OCI-LY1 (cell line): ENCODE measurements around the gene RIPPLY2.

ENCODE experiments used
- H2AFZ ChIP-seq: fragments of 200-600 bp; sonication (generic), shearing (Covaris generic); 2 replicates; pipeline ENCODE4 v1.6.0; 2014; ENCODE audit warnings: antibody characterized with exemption, mild to moderate bottlenecking, low read length
- H3F3A ChIP-seq: fragments of 200-600 bp; sonication (generic), shearing (Covaris generic); 2 replicates; pipeline ENCODE4 v1.6.0; 2014; ENCODE audit warnings: mild to moderate bottlenecking, antibody characterized with exemption, low read length, moderate library complexity; ENCODE audit not compliant: insufficient read depth
- H3K27ac ChIP-seq: fragments of 200-600 bp; sonication (generic); 2 replicates; pipeline ENCODE4 v1.5.1; 2014; ENCODE audit warnings: low read length, mixed run types, mild to moderate bottlenecking, low read depth; ENCODE audit not compliant: poor library complexity, severe bottlenecking
- H3K27me3 ChIP-seq: fragments of 200-600 bp; sonication (generic); 2 replicates; pipeline ENCODE4 v1.6.0; 2014; ENCODE audit warnings: antibody characterized with exemption, mild to moderate bottlenecking, low read length, moderate library complexity; ENCODE audit not compliant: insufficient read depth
- H3K36me3 ChIP-seq: fragments of 200-600 bp; sonication (generic); 2 replicates; pipeline ENCODE4 v1.6.1; 2014; ENCODE audit warnings: mild to moderate bottlenecking, antibody characterized with exemption, low read length, moderate library complexity, mixed read lengths; ENCODE audit not compliant: insufficient read depth
- H3K4me1 ChIP-seq: fragments of 200-600 bp; sonication (generic); 2 replicates; pipeline ENCODE4 v1.5.1; 2014; ENCODE audit warnings: mild to moderate bottlenecking, low read length, moderate library complexity; ENCODE audit not compliant: insufficient read depth, severe bottlenecking
- H3K4me2 ChIP-seq: fragments of 200-600 bp; sonication (generic), shearing (Covaris generic); 2 replicates; pipeline ENCODE4 v1.6.1; 2014; ENCODE audit warnings: low read length
- H3K4me3 ChIP-seq: fragments of 200-600 bp; sonication (generic); 2 replicates; pipeline ENCODE4 v1.5.1; 2014; ENCODE audit warnings: low read length, low read depth, mild to moderate bottlenecking, mixed read lengths; ENCODE audit not compliant: poor library complexity, severe bottlenecking
- H3K79me2 ChIP-seq: fragments of 200-600 bp; shearing (Covaris generic); 2 replicates; pipeline ENCODE4 v1.6.1; 2016; ENCODE audit warnings: mixed run types, low read length, mixed read lengths; ENCODE audit not compliant: insufficient read depth
- H3K9ac ChIP-seq: fragments of 200-600 bp; sonication (generic), shearing (Covaris generic); 2 replicates; pipeline ENCODE4 v1.6.1; 2014; ENCODE audit warnings: mild to moderate bottlenecking, low read length, mixed read lengths
- H3K9me2 ChIP-seq: fragments of 200-600 bp; sonication (generic), shearing (Covaris generic); 2 replicates; pipeline ENCODE4 v1.6.1; 2014; ENCODE audit warnings: low read depth, mild to moderate bottlenecking, low read length, mixed read lengths
- H3K9me3 ChIP-seq: fragments of 200-600 bp; shearing (Covaris generic); 2 replicates; pipeline ENCODE4 v1.6.1; 2014; ENCODE audit warnings: low read length, mixed read lengths
- H4K20me1 ChIP-seq: fragments of 200-600 bp; sonication (generic), shearing (Covaris generic); 2 replicates; pipeline ENCODE4 v1.6.0; 2016; ENCODE audit warnings: mild to moderate bottlenecking, low read length; ENCODE audit not compliant: insufficient read depth
- EZH2 ChIP-seq: fragments of 200-600 bp; sonication (generic), shearing (Covaris generic); IDR thresholded peaks from 2 replicates; pipeline ENCODE4 v1.8.0; 2017; ENCODE audit warnings: borderline replicate concordance, mixed run types, mild to moderate bottlenecking, antibody characterized with exemption, low read length, moderate library complexity, mixed read lengths
- TF ChIP-seq, protein P1 (sequence below): fragments of 200-600 bp; sonication (generic), shearing (Covaris generic); IDR thresholded peaks from 2 replicates; pipeline ENCODE4 v1.5.1; 2017; ENCODE audit warnings: mild to moderate bottlenecking, antibody characterized with exemption, low read length, moderate library complexity, mixed read lengths

Gene RIPPLY2

DNA sequence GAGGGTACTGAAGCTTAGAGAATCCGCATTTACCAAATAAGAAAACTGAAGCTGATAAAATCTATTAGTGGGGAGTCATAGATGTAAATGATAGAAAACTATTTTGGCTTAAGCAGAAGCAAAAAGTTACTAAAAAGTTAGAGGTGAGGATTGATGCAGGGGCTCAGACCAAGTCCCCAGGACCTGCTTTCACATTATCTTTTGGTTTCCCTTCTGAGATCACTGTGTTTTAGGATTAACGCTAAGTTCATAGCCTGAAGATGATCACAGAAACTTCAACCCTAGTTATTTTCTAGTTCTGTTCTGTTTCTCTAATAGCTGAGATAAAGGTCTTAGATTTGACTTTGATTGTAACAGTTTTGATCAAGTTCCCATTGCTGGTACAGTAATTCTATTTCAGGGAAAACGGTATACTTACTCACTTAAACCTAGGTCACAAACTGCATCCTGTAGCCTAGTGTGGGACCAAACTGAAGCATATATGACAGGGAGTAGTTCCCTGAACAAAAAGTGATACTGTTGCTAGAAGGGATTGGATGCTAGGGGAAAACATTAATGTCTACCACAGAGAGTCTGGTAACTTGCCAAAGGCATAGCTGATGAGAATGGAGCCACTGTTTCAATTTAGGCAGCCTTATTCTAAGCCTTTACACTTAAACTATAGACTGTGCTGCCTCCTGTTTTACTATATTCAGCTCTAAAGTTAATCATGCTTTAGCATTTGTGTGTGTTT is 19.4 kb downstream of the RIPPLY2 start:
- no peaks in the 10 kb centered on the region for H3K9me2 ChIP-seq
- no peaks in the 10 kb centered on the region for H4K20me1 ChIP-seq
- peaks cover 5% of the 10 kb centered on the region for H3K4me1 ChIP-seq
- no peak overlapping the region for H3K4me3 ChIP-seq
- H3K27ac ChIP-seq, result no peak overlapping the region
- H3K79me2 ChIP-seq, result no peaks in the 10 kb centered on the region
- no peak for TF ChIP-seq EZH2
- TF ChIP-seq, protein P1, sequence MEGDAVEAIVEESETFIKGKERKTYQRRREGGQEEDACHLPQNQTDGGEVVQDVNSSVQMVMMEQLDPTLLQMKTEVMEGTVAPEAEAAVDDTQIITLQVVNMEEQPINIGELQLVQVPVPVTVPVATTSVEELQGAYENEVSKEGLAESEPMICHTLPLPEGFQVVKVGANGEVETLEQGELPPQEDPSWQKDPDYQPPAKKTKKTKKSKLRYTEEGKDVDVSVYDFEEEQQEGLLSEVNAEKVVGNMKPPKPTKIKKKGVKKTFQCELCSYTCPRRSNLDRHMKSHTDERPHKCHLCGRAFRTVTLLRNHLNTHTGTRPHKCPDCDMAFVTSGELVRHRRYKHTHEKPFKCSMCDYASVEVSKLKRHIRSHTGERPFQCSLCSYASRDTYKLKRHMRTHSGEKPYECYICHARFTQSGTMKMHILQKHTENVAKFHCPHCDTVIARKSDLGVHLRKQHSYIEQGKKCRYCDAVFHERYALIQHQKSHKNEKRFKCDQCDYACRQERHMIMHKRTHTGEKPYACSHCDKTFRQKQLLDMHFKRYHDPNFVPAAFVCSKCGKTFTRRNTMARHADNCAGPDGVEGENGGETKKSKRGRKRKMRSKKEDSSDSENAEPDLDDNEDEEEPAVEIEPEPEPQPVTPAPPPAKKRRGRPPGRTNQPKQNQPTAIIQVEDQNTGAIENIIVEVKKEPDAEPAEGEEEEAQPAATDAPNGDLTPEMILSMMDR, result no peak
- H3F3A ChIP-seq, result no peaks in the 10 kb centered on the region
- no peaks in the 10 kb centered on the region for H3K27me3 ChIP-seq
- H2AFZ ChIP-seq, result no peak overlapping the region
- no peak overlapping the region for H3K4me2 ChIP-seq
- peaks cover 25% of the 10 kb centered on the region for H3K36me3 ChIP-seq
- peaks cover 7% of the 10 kb centered on the region; the same call in 1 of the 2 replicates for H3K9me3 ChIP-seq
- H3K9ac ChIP-seq, result no peak overlapping the region

DNA sequence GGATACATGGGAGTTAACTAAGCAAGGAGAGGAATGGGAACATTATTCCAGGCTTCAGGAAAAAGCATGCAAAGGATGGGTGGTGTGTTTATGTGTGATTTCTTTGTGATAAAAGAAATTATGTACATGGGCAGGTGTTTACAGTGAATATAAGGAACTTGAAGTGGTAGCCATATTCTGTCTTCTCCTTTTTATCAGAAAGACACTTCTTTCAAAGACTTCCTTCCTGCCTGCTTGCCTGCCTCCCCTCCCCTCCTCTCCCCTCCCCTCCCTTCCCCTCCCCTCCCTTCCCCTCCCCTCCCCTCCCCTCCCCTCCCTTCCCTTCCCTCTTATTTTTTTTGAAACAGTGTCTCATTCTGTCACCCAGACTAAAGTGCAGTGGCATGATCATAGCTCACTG is 20.7 kb downstream of the RIPPLY2 start:
- peaks cover 5% of the 10 kb centered on the region for H3K4me1 ChIP-seq
- no peaks in the 10 kb centered on the region for H3F3A ChIP-seq
- H3K4me2 ChIP-seq, result no peak overlapping the region
- 0 out of 2 replicates have a peak, but pooled peaks cover 4% of the 10 kb centered on the region for H3K79me2 ChIP-seq
- H3K27me3 ChIP-seq, result no peaks in the 10 kb centered on the region
- H3K36me3 ChIP-seq, result peaks cover 12% of the 10 kb centered on the region
- H3K27ac ChIP-seq, result peak overlapping the region; percentile 51
- H3K9me3 ChIP-seq, result no peaks in the 10 kb centered on the region
- no peak overlapping the region for H3K9ac ChIP-seq
- no peak overlapping the region for H2AFZ ChIP-seq
- no peak for TF ChIP-seq EZH2
- TF ChIP-seq, protein P1, result no peak
- H3K4me3 ChIP-seq, result no peak overlapping the region
- H4K20me1 ChIP-seq, result no peaks in the 10 kb centered on the region
- no peaks in the 10 kb centered on the region for H3K9me2 ChIP-seq

DNA sequence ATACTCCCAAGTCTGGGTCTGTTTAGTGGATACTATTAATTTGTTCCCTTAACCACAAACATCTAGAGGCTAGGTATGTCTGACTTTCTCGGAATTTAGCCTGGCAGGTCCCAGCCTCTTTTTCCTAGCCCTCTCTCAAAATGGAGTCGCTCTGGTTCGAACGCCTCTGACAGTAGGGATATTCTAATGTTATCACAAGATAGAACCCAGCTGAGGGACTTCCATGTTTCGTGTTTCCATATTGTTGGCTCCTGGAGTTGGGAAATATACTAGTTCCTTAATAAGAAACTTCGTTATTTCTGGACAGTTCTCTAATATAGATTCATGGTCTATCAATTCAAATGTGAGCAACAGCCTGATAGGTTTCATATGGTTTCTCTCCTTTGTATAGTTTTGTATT is 22.7 kb downstream of the RIPPLY2 start:
- H2AFZ ChIP-seq, result no peak overlapping the region
- no peak overlapping the region for H3K4me2 ChIP-seq
- no peaks in the 10 kb centered on the region for H3F3A ChIP-seq
- H3K9ac ChIP-seq, result no peak overlapping the region
- peaks cover 13% of the 10 kb centered on the region; the same call in 1 of the 2 replicates for H3K79me2 ChIP-seq
- H4K20me1 ChIP-seq, result no peaks in the 10 kb centered on the region
- H3K27me3 ChIP-seq, result no peaks in the 10 kb centered on the region
- peaks cover 8% of the 10 kb centered on the region for H3K4me1 ChIP-seq
- no peak for TF ChIP-seq EZH2
- TF ChIP-seq, protein P1, result no peak
- H3K9me3 ChIP-seq, result no peaks in the 10 kb centered on the region
- H3K27ac ChIP-seq, result no peak overlapping the region
- H3K4me3 ChIP-seq, result no peak overlapping the region
- H3K9me2 ChIP-seq, result no peaks in the 10 kb centered on the region
- H3K36me3 ChIP-seq, result no peaks in the 10 kb centered on the region
